Stimulated activated CD4-positive, alpha-beta T cell treated with anti-CD3 and anti-CD28 coated beads, TNF-alpha, amount 100 ng/mL, for 1 hour (primary cell): ENCODE measurements around the gene ELN.
"Not testable (repeated sequence)": the region's sequence is repeated elsewhere in the genome, so short reads cannot be mapped to it uniquely, and the experiment has no call there.

Source experiments
- DNase-seq, 3 donors: peaks; one replicate each; pipeline ENCODE4 v3.0.0-alpha.2; 2020; ENCODE audit warnings: low read depth in 3 of 3, low spot score in 1 of 3

ELN gene

DNA sequence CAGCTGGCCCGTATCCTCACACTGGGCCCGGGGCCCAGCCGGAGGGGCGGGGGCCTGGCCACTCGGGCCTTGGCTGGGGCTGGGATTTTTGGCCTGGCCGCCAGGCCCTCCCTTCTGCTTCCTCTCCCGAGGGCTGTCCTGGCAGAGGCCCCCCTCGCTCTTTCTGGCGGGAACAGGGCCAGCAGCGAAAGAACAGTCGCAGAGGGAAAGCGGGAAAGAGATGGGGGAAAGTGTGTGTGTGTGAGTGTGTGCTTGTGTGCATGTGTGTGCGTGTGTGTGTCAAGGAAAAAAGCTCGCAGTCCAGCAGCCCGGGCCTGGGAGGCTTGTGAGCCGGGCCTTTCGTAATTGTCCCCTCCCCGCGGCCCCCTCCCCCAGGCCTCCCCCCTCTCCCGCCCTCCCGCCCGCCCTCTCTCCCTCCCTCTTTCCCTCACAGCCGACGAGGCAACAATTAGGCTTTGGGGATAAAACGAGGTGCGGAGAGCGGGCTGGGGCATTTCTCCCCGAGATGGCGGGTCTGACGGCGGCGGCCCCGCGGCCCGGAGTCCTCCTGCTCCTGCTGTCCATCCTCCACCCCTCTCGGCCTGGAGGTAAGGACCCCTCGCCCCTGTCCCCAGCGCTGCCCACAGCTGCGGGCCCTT is at the start of gene ELN:
Gene ELN (plus strand): TSS at position 491 of the 638 bp plus-strand sequence. CDS start 15 bp downstream, at position 506.
- no peak for DNase-seq

- no peak for DNase-seq
Measured at GRCh38 chr7:73978661-73979563, 49.1 kb upstream of the ELN start.

DNA sequence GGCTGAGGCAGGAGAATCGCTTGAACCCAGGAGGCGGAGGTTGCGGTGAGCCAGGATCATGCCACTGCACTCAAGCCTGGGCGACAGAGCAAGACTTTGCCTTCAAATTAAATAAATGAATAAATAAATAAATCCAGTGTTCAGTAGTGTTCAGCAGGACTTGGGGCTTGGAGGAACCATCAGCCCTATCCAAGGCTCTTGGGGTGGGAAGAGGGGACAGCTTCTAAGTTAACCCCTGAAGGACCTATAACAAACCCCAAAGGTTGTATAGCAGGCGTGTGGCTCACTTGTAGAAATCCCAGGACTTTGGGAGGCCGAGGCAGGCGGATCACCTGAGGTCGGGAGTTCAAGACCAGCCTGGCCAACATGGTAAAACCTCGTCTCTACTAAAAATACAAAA is 48.3 kb upstream of the ELN start:
- DNase-seq: not testable (repeated sequence)

DNA sequence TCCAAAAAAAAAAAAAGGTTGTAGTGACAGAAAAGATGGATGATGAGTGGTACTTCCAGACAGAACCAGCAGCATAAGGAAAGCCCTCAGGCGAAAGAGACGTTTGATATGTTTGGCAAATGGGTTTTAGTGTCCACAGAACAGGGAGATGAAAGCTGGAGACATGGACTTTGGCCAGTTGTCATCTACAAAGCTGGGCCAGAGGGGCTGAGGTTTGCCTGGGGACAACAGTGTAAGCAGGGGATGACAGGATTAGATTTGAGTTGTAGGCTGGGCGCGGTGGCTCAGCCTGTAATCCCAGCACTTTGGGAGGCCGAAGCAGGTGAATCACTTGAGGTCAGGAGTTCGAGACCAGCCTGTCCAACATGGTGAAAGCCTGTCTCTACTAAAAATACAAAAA is 47.8 kb upstream of the ELN start:
- no peak for DNase-seq

- no peak for DNase-seq
Measured at GRCh38 chr7:73981933-73982332, 46.0 kb upstream of the ELN start.

GRCh38 chr7:73983437-73984164 is 44.4 kb upstream of the ELN start:
- no peak for DNase-seq

DNA sequence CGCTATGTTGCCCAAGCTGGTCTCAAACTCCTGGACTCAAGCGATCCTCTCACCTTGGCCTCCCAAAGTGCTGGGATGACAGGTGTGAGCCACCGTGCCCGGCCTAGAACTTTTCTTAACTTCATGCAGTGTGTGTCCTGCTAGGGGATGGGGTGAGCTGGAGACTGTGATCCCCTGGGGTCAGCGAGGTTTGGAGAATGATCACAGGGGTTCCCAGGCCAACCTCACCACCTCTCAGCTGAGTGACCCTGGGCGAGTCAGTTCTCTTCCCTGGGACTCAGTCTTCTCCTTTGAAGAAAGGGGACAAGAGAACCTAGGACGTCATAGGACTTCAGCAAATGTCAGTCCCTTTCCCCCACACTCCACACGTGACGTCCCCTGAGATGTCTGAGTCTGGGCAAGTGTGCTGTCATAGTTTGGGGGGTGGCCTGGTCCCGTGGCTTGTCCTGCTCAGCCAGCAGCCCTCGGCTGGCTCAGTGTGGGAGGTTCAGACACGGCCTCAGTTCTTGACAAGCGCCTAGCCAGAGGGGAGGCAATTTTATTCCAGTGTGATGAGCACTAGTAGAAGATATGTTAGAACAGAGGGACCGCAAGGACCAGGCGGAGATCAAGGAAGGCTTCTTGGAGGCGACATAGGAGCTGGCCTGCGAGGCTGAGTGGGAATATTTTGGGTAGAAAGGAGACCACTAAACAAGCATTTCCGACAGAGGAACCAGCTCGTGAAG is 43.3 kb upstream of the ELN start:
- no peak for DNase-seq

DNA sequence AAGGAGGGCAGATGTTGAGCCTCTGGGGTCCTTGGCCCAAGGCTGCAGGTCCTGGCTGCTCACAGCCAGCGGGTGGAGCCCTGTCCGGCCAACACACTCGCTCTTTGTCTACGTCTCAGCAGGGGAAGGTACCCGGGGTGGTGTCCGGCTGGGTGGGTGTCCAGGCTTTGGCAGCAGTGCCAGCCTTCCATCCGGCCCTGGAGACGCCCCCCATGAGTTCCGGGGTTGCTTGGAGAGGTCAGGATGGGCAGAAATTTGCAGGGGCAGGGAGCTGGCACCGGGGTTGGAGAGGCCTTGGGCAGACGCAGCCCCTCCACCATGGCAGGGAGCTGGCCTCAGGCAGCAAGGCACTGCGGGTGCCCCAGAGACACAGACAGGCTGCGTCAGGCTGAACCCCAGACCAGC is 42.2 kb upstream of the ELN start:
- no peak for DNase-seq

GRCh38 chr7:73986158-73986631 is 41.8 kb upstream of the ELN start:
- no peak for DNase-seq

- no peak for DNase-seq
Measured at GRCh38 chr7:73987298-73987697, 40.7 kb upstream of the ELN start.

- DNase-seq: no peak
Measured at GRCh38 chr7:73988197-73988596, 39.8 kb upstream of the ELN start.

- no peak for DNase-seq
Measured at GRCh38 chr7:73991522-73992100, 36.4 kb upstream of the ELN start.

GRCh38 chr7:73992101-73992562 is 35.8 kb upstream of the ELN start:
- no peak for DNase-seq

- no peak for DNase-seq
Measured at GRCh38 chr7:73994023-73994422, 34.0 kb upstream of the ELN start.

- no peak for DNase-seq
Measured at GRCh38 chr7:73994761-73995160, 33.2 kb upstream of the ELN start.

DNA sequence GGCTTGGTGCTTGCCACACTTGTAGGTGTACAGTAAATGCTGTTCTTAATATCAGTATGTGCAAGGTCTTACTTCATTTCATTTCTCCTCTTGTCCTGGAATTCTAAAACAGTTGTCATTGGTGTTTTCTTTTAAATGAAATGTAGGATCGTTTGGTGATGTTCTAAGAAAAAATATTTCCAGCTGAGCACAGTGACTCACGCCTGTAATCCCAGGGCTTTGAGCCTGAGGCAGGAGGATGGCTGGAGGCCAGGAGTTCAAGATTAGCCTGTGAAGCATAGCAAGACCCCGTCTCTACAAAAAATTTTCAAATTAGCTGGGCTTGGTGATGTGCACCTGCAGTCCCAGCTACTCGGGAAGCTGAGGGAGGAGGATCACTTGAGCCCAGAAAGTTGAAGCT is 32.6 kb upstream of the ELN start:
- DNase-seq: no peak

DNA sequence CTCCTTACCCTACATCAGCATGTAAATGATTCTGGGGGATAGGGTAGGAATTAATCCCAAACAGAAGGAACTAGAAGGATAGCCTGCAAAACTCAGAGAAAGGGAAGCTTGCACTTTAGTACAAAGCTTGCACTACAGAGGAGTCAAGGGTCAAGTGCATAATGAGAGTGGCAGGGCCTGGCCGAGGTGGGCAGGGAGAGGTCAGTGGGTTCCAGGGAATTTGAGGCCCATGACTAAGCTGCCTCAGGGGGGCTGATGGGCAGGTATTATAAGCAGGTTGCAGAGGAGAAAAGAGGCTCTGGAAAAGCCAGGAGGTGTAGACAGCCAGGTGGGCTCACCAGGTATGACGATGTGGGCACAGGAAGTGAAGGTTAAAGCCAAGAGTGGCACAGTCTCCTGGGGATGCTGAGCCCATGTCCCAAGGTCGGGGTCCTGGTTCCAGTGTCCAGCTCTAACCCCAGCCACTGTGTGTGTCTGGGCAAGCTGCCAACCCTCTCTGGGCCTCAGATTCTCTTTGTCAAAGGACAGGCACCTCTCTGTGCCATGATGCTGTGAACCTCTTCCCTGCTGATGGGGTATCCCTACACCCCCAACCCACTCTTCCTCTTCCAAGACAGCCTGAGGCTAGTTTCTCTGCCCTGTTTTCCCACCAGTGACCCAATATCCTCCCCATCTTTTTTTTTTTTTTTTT is 32.0 kb upstream of the ELN start:
- no peak for DNase-seq

DNA sequence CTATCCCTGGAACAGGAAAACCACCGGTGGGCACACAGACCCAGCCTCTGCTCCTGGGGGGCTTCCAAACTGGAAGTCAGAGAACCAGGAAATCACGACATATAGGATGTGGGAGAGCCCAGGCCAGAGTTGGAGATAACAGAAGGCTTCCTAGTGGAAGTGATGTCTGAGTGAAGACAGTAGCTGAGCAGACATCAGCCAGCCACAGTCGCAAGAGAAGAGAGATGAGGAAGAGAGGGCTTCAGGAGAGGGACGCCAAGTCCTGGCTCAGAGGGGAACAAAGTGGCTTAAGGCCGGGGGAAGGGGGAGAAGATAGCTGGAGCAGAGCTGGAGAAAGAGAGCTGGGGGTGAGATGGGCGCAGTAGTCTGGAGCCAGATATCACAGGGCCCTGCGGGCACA is 30.9 kb upstream of the ELN start:
- no peak for DNase-seq

DNA sequence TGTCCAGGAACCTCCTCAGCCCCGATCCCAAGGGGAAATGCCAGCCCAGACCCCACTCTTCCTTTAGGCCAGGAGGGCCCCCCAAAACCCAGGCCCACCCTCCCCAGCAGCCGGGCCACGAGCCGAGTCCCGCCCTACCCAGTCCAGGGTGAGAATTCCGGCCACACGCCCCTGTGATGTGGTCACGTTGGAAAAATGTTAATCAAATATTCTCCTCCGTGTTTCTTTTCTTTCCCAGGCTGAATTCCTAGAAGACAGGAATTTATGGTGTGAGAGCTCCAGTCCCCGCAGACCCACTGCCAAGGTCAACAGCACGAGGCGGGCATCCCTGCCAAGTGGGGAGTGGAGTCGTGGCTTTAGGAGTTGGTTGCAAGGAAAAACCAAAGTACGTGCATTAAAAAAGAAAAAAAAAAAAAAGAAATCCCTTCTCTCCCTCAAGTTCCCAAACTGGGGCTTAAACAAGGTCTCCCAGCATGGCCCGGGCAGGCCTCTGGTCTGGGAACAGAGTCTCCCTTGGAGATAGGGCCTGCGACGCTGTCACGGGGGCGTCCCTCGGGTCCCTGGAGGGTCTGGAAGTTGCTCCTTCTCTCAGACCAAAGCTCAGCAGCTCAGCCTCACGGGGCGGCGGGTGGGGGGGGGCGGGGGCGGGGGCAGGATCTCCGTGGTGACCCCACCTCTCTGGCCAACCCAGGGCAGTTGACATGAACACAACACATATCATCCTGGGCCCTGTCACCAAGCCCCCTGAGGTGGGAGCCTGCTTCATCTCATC is 28.1 kb upstream of the ELN start:
- DNase-seq: no peak
